Kidney (tissue), 14 donors: ENCODE measurements around the gene HBP1. TPM values are rescaled to one million over a fixed set of nuclear protein-coding genes. Genes with fewer than 3 reads are reported as not detected.
"Not testable (repeated sequence)": the region's sequence is repeated elsewhere in the genome, so short reads cannot be mapped to it uniquely, and the experiment has no call there.

Source experiments
- DNase-seq, 5 donors: peaks; one replicate each; pipeline ENCODE4 v3.0.0-alpha.2; 2013 to 2020
- FAIRE-seq: peaks from 2 replicates; lab custom pipeline; 2012; peaks lifted over from hg19 to GRCh38; lab: Jason Lieb, UNC
- H3K27ac ChIP-seq, 2 donors: one replicate each; pipeline ENCODE4 v1.7.0; 2013; ENCODE audit warnings: low read depth in 2 of 2, low read length in 2 of 2, inconsistent platforms in 1 of 2
- H3K27me3 ChIP-seq: one replicate; pipeline ENCODE4 v1.7.1; 2013; ENCODE audit warnings: low read length, inconsistent platforms; ENCODE audit not compliant: control insufficient read depth, insufficient read depth
- H3K36me3 ChIP-seq, 3 donors: one replicate each; pipeline versions ENCODE4 v1.7.0 to v1.7.1; 2013; ENCODE audit warnings: low read length in 3 of 3, control low read depth in 1 of 3, inconsistent platforms in 1 of 3; ENCODE audit not compliant: insufficient read depth in 3 of 3, control insufficient read depth in 2 of 3
- H3K4me1 ChIP-seq, 3 donors: one replicate each; pipeline versions ENCODE4 v1.7.0 to v1.7.1; 2013; ENCODE audit warnings: low read length in 3 of 3, inconsistent platforms in 1 of 3, low read depth in 1 of 3; ENCODE audit not compliant: control insufficient read depth in 2 of 3, insufficient read depth in 2 of 3
- H3K4me3 ChIP-seq, 3 donors: one replicate each; pipeline versions ENCODE4 v1.7.0 to v1.8.1; 2013; ENCODE audit warnings: low read length in 3 of 3, control low read depth in 1 of 3, inconsistent platforms in 1 of 3
- H3K9ac ChIP-seq, 3 donors: one replicate each; pipeline versions ENCODE4 v1.7.0 to v1.7.1; 2013; ENCODE audit warnings: low read length in 3 of 3, control low read depth in 1 of 3, inconsistent platforms in 1 of 3
- H3K9me3 ChIP-seq, 3 donors: one replicate each; pipeline versions ENCODE4 v1.7.0 to v1.7.1; 2013; ENCODE audit warnings: low read length in 3 of 3, control low read depth in 1 of 3, inconsistent platforms in 1 of 3; ENCODE audit not compliant: control insufficient read depth in 2 of 3, insufficient read depth in 1 of 3
- intact Hi-C: fragments of 100-400 bp; cut with DNase I; formaldehyde crosslinking; loops from one replicate; pipeline ENCODE4 v1.11.1; 2022
- polyA plus RNA-seq: library from polyadenylated mRNA; stranded (reverse); fragments of 350-450 nt; fragmentation: Illumina TruSeq; extraction: RNeasy Lipid Tissue Mini Kit (QIAGEN cat#74804); gene quantifications from one replicate; pipeline ENCODE4 v1.2.3, GENCODE V29; 2014; ENCODE audit warnings: low read depth, low replicate concordance; ENCODE audit not compliant: insufficient read depth
- total RNA-seq: library from RNA; stranded (reverse); fragmentation: NEBNext Ultra II Directional; extraction: Animal tissue kit (Norgen Biotek cat#: 25700); gene quantifications from one replicate; pipeline ENCODE4 v1.2.1, GENCODE V29; 2021
- TF ChIP-seq, protein P1 (sequence below): IDR thresholded peaks from 3 replicates; pipeline ENCODE4 v1.5.1; 2012; ENCODE audit warnings: mild to moderate bottlenecking, moderate library complexity, borderline replicate concordance; ENCODE audit not compliant: insufficient read depth; ENCODE audit errors: extremely low read depth
- donor health status: control.
- donor health status: control.
- donor health status: control.
- donor health status: control.
- donor health status: control.
- donor health status: DM: yes; HTN: yes; CAD: no.
- donor health status: Normal renal cell carcinoma (clear cell type).

Gene HBP1
- total and polyA plus RNA-seq, 2 donors from 2014 or later = 29.3 to 64.4 TPM

DNA sequence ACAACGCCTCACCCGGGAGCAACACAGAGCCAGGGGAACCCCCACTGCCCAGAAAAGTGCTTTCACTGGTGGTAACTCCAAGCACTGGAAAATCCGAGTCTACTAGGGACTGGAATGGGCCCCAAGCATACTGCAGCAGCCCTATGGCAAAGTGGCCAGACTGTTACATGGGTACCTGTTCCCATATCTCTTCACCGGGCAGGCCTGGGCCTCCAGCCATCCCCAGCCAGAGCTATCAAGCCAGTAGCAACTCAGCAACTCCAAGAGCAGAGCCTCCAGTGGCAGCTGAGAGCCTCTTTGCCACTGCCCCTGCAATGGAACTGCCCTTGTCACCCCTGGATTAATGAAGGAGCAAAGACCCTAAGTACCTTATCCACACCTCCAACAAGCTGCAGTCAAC is 73.5 kb downstream of the HBP1 start:
- H3K27ac ChIP-seq = no peak overlapping the region
- intact Hi-C loops = loop anchor here (10.0 kb wide), 1 partner anchor 63 kb away; no protein-coding TSS in a partner anchor
- no peak overlapping the region for H3K4me3 ChIP-seq
- H3K9ac ChIP-seq = no peak overlapping the region
- FAIRE-seq = no peak
- TF ChIP-seq, protein P1, sequence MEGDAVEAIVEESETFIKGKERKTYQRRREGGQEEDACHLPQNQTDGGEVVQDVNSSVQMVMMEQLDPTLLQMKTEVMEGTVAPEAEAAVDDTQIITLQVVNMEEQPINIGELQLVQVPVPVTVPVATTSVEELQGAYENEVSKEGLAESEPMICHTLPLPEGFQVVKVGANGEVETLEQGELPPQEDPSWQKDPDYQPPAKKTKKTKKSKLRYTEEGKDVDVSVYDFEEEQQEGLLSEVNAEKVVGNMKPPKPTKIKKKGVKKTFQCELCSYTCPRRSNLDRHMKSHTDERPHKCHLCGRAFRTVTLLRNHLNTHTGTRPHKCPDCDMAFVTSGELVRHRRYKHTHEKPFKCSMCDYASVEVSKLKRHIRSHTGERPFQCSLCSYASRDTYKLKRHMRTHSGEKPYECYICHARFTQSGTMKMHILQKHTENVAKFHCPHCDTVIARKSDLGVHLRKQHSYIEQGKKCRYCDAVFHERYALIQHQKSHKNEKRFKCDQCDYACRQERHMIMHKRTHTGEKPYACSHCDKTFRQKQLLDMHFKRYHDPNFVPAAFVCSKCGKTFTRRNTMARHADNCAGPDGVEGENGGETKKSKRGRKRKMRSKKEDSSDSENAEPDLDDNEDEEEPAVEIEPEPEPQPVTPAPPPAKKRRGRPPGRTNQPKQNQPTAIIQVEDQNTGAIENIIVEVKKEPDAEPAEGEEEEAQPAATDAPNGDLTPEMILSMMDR = no peak
- no peak for DNase-seq
- H3K27me3 ChIP-seq = no peaks in the 10 kb centered on the region
- no peaks in the 10 kb centered on the region for H3K4me1 ChIP-seq
- H3K9me3 ChIP-seq = peaks cover 0 to 3% (median 0%) of the 10 kb centered on the region in 3 donors
- peaks cover 0 to 2% (median 0%) of the 10 kb centered on the region in 3 donors for H3K36me3 ChIP-seq

DNA sequence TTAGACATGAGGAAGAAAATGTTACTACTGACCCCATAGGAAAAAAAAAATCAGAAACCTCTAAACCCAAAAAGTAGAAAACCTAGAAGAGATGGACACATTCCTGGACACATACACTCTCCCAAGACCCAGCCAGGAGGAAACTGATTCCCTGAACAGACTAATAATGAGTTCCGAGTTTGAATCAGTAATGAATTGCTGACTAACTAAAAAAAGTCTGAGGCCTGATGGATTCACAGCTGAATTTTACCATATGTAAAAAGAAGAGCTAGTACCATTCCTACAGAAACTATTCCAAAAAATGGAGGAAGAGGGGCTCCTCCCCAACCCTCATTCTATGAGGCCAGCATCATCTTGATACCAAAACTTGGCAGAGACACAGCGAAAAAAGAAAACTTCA is 75.8 kb downstream of the HBP1 start:
- Histone ChIP-seq H3K36me3 (peaks cover 0 to 2% (median under 1%) of the 10 kb centered on the region in 3 donors), H3K4me1 (no peaks in the 10 kb centered on the region), H3K9ac (no peak overlapping the region), H3K9me3 (peaks cover 0 to 3% (median 0%) of the 10 kb centered on the region in 3 donors), H3K27me3 (no peaks in the 10 kb centered on the region), H3K27ac (no peak overlapping the region), H3K4me3 (no peak overlapping the region)
- intact Hi-C loops = loop anchor here (10.0 kb wide), 1 partner anchor 60 kb away; no protein-coding TSS in a partner anchor
- FAIRE-seq (no peak), DNase-seq (no peak)
- TF ChIP-seq, protein P1 = no peak

DNA sequence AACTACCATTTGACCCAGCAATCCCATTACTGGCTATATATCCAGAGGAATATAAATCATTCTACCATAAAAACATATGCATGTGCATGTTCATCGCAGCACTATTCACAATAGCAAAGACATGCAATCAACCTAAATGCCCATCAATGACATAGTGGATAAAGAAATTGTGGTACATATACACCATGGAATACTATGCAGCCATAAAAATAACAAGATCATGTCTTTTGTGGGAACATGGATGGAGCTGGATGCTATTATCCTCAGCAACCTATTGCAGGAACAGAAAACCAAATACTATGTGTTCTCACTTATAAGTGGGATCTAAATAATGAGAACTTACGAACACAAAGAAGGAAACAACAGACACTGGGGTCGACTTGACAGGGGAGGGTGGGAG is 78.0 kb downstream of the HBP1 start:
- intact Hi-C loops = loop anchor here (10.0 kb wide), 1 partner anchor 58 kb away; no protein-coding TSS in a partner anchor
- not testable (repeated sequence) for H3K4me1 ChIP-seq, H3K9me3 ChIP-seq, H3K27ac ChIP-seq, H3K9ac ChIP-seq, H3K27me3 ChIP-seq, H3K4me3 ChIP-seq, FAIRE-seq, H3K36me3 ChIP-seq, DNase-seq

DNA sequence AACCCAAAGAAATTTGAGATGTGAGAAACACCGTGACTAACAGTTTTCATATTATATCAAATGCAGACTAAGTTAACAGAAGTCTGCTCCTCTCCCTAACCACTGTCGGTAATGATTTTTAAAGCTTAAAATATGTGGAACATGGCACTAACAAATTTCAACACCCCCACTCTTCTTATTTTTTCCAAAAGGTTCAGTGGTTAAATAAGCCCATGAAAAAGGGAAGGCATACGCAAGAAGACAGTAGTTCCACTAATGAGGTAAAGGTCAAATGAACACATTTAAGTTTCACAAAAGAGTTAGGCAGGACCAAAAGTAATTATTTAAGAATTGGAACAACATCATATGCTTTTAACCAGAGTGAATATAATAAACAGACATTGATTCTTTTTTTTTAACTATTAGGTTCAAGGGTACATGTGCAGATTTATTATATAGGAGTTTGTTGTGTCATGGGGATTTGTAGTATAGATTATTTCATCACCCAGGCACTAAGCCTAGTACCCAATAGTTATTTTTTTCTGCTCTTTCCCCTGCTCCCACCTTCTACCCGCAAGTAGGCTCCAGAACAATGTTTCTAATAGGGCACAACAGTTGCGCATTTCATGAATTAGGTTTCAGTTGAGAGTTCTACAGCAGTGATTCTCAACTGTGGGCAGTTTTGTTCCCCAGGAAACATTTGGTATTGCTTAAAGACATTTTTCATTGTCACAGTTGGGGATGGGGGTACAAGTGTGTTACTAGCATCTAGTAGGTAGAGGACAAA is 79.9 kb downstream of the HBP1 start:
- Histone ChIP-seq H3K4me1 (no peaks in the 10 kb centered on the region), H3K9me3 (peaks cover 0 to 3% (median 0%) of the 10 kb centered on the region in 3 donors), H3K4me3 (no peak overlapping the region), H3K27me3 (no peaks in the 10 kb centered on the region), H3K36me3 (peaks cover 0 to 2% (median 2%) of the 10 kb centered on the region in 3 donors), H3K9ac (no peak overlapping the region), H3K27ac (no peak overlapping the region)
- no peak for FAIRE-seq
- TF ChIP-seq, protein P1 = no peak
- intact Hi-C loops = loop anchor here (10.0 kb wide), 1 partner anchor 56 kb away; no protein-coding TSS in a partner anchor
- DNase-seq = no peak
